Urinary bladder (tissue), 4 donors: ENCODE measurements around the gene LMBR1L. TPM values are rescaled to one million over a fixed set of nuclear protein-coding genes. Genes with fewer than 3 reads are reported as not detected.

Experiments used
- DNase-seq: peaks from one replicate; pipeline ENCODE4 v3.0.0-alpha.2; 2015; ENCODE audit errors: extremely low spot score
- H3K27ac ChIP-seq: one replicate; pipeline ENCODE4 v1.5.1; 2013; ENCODE audit warnings: low read depth, mild to moderate bottlenecking, moderate library complexity
- H3K36me3 ChIP-seq: one replicate; pipeline ENCODE4 v1.6.1; 2013; ENCODE audit warnings: mild to moderate bottlenecking, moderate library complexity; ENCODE audit not compliant: insufficient read depth
- H3K4me1 ChIP-seq: one replicate; pipeline ENCODE4 v1.6.1; 2013; ENCODE audit warnings: mild to moderate bottlenecking, moderate library complexity; ENCODE audit not compliant: insufficient read depth
- H3K4me3 ChIP-seq: one replicate; pipeline ENCODE4 v1.5.1; 2013; ENCODE audit warnings: low read depth, low read length
- WGBS: extraction: QIAGEN DNeasy Blood & Tissue Kit; methylation state at CpG from one replicate; pipeline ENCODE4 v1.1.7; 2013; 5-methylcytosine and 5-hydroxymethylcytosine counted together
- polyA plus RNA-seq: library from polyadenylated mRNA; stranded (reverse); fragments of 200-250 nt; gene quantifications from one replicate; pipeline ENCODE4 v1.2.3, GENCODE V29; 2013
- total RNA-seq: library from RNA; depleted of rRNA; stranded (reverse); fragments of >200 nt; gene quantifications from one replicate; pipeline ENCODE4 v1.2.3, GENCODE V29; 2014
- donor health status: healthy with polysubstance abuse.
- donor health status: healthy.

LMBR1L gene
- total and polyA plus RNA-seq, 2 donors, result 52.4 to 53.9 TPM

GRCh38 chr12:49100380-49100779 lies 10.3 kb downstream of the LMBR1L start:
- H3K36me3 ChIP-seq, result peaks cover 5% of the 10 kb centered on the region

GRCh38 chr12:49098703-49099102 lies 11.9 kb downstream of the LMBR1L start:
- Histone ChIP-seq H3K36me3 (peaks cover 5% of the 10 kb centered on the region), H3K27ac (no peak overlapping the region), H3K4me3 (no peak overlapping the region), H3K4me1 (no peaks in the 10 kb centered on the region)
- DNase-seq, result no peak
- 88% methylated on average over 2 of the region's 2 CpGs for WGBS

More at GRCh38 chr12:49100380-49100779, 10.3 kb downstream of the LMBR1L start:
- no peak for DNase-seq
- WGBS, result 90% methylated on average over 6 of the region's 6 CpGs
- Histone ChIP-seq H3K4me3 (no peak overlapping the region), H3K27ac (no peak overlapping the region), H3K4me1 (no peaks in the 10 kb centered on the region)

- 61% methylated on average over 4 of the region's 4 CpGs for WGBS
- Histone ChIP-seq H3K4me1 (no peaks in the 10 kb centered on the region), H3K36me3 (peaks cover 5% of the 10 kb centered on the region), H3K27ac (no peak overlapping the region), H3K4me3 (no peak overlapping the region)
- no peak for DNase-seq
Measured at GRCh38 chr12:49098035-49098451, 12.6 kb downstream of the LMBR1L start.

GRCh38 chr12:49097381-49097780 lies 13.3 kb downstream of the LMBR1L start:
- WGBS, result 82% methylated on average over 3 of the region's 3 CpGs
- H3K27ac ChIP-seq, result no peak overlapping the region

GRCh38 chr12:49094975-49095365 lies 15.7 kb downstream of the LMBR1L start:
- H3K4me1 ChIP-seq, result no peaks in the 10 kb centered on the region
- peaks cover 2% of the 10 kb centered on the region for H3K36me3 ChIP-seq
- no peak overlapping the region for H3K4me3 ChIP-seq
- no peak for DNase-seq
- 74% methylated on average over 2 of the region's 2 CpGs for WGBS
- no peak overlapping the region for H3K27ac ChIP-seq

More at GRCh38 chr12:49097381-49097780, 13.3 kb downstream of the LMBR1L start:
- Histone ChIP-seq H3K36me3 (peaks cover 4% of the 10 kb centered on the region), H3K4me1 (no peaks in the 10 kb centered on the region), H3K4me3 (no peak overlapping the region)
- DNase-seq, result no peak

GRCh38 chr12:49094160-49094974 lies 16.3 kb downstream of the LMBR1L start, which contains the start of gene DHH:
Gene DHH (minus strand): TSS chr12:49094801. CDS start chr12:49094512, 289 bp downstream.
- 3% methylated on average over 49 of the region's 49 CpGs for WGBS
- DNase-seq, result no peak
- Histone ChIP-seq H3K27ac (no peak within 1 kb of the TSS), H3K36me3 (peaks cover 2% of the 10 kb centered on the region), H3K4me3 (no peak within 1 kb of the TSS), H3K4me1 (no peaks in the 10 kb centered on the region)

- WGBS, result 5% methylated on average over 9 of the region's 9 CpGs
- Histone ChIP-seq H3K4me3 (no peak overlapping the region), H3K4me1 (no peaks in the 10 kb centered on the region), H3K27ac (no peak overlapping the region), H3K36me3 (no peaks in the 10 kb centered on the region)
- DNase-seq, result no peak
Measured at GRCh38 chr12:49093792-49094159, 16.9 kb downstream of the LMBR1L start.

- 55% methylated on average over 4 of the region's 4 CpGs for WGBS
Measured at GRCh38 chr12:49092816-49093406, 17.7 kb downstream of the LMBR1L start.

GRCh38 chr12:49092086-49092815 lies 18.4 kb downstream of the LMBR1L start:
- Histone ChIP-seq H3K4me3 (peak overlapping the region; percentile 10), H3K27ac (no peak overlapping the region), H3K36me3 (no peaks in the 10 kb centered on the region), H3K4me1 (no peaks in the 10 kb centered on the region)
- 6% methylated on average over 32 of the region's 32 CpGs for WGBS
- no peak for DNase-seq

More at GRCh38 chr12:49092816-49093406, 17.7 kb downstream of the LMBR1L start:
- Histone ChIP-seq H3K36me3 (no peaks in the 10 kb centered on the region), H3K27ac (no peak overlapping the region), H3K4me1 (no peaks in the 10 kb centered on the region), H3K4me3 (no peak overlapping the region)
- DNase-seq, result no peak

- H3K4me3 ChIP-seq, result peak overlapping the region; percentile 10
- no peak overlapping the region for H3K27ac ChIP-seq
- WGBS, result 3% methylated on average over 14 of the region's 14 CpGs
Measured at GRCh38 chr12:49091836-49092085, 18.9 kb downstream of the LMBR1L start.

GRCh38 chr12:49091056-49091835 lies 19.4 kb downstream of the LMBR1L start:
- 28% methylated on average over 41 of the region's 41 CpGs for WGBS
- no peak for DNase-seq
- H3K36me3 ChIP-seq, result no peaks in the 10 kb centered on the region
- H3K4me1 ChIP-seq, result no peaks in the 10 kb centered on the region
- no peak overlapping the region for H3K27ac ChIP-seq
- H3K4me3 ChIP-seq, result no peak overlapping the region

More at GRCh38 chr12:49091836-49092085, 18.9 kb downstream of the LMBR1L start:
- no peak for DNase-seq
- H3K36me3 ChIP-seq, result no peaks in the 10 kb centered on the region
- no peaks in the 10 kb centered on the region for H3K4me1 ChIP-seq

- Histone ChIP-seq H3K36me3 (no peaks in the 10 kb centered on the region), H3K4me1 (no peaks in the 10 kb centered on the region), H3K4me3 (peak overlapping the region; percentile 19), H3K27ac (no peak overlapping the region)
- no peak for DNase-seq
- 5% methylated on average over 88 of the region's 88 CpGs for WGBS
Measured at GRCh38 chr12:49089821-49090773, 20.6 kb downstream of the LMBR1L start.
